A673 (cell line): ENCODE data around the gene PLD1. TPM values are rescaled to one million over a fixed set of nuclear protein-coding genes. Genes with fewer than 3 reads are reported as not detected.

Experiments
- BruUV-seq: library from RNA; stranded (reverse); fragments of 400-500 nt; replicated peaks from 2 replicates; lab custom pipeline; 2021; lab: Mats Ljungman, UMichigan
- CTCF ChIA-PET: fragments of 300-600 bp; sonication (Branson Sonifier 250); formaldehyde crosslinking; loops from one replicate; lab custom pipeline; 2022; ENCODE audit warnings: antibody characterized with exemption; lab: Charles Lee
- POLR2A ChIA-PET: fragments of 300-600 bp; sonication (Branson Sonifier 250); formaldehyde crosslinking; loops from one replicate; lab custom pipeline; 2022; ENCODE audit warnings: antibody characterized with exemption; ENCODE audit not compliant: low non-redundant PET; lab: Charles Lee
- DNase-seq: peaks from one replicate; pipeline ENCODE4 v3.0.0-alpha.2; 2015; ENCODE audit warnings: low spot score
- H3K27ac ChIP-seq: fragments of 200-600 bp; sonication (generic); 2 replicates; pipeline ENCODE4 v1.5.1; 2016; ENCODE audit warnings: mixed run types, low read depth, mild to moderate bottlenecking, mixed read lengths, antibody characterized with exemption, low read length; ENCODE audit not compliant: poor library complexity, severe bottlenecking
- H3K27me3 ChIP-seq: fragments of 200-600 bp; sonication (generic); replicated peaks from 2 replicates; pipeline ENCODE4 v1.6.1; 2017; ENCODE audit warnings: mixed run types, low read depth, mild to moderate bottlenecking, mixed read lengths, antibody characterized with exemption, low read length; ENCODE audit not compliant: insufficient read depth, poor library complexity
- H3K36me3 ChIP-seq: fragments of 200-600 bp; sonication (generic); 2 replicates; pipeline ENCODE4 v1.6.1; 2016; ENCODE audit warnings: mixed run types, mild to moderate bottlenecking, mixed read lengths, antibody characterized with exemption, low read length; ENCODE audit not compliant: insufficient read depth, poor library complexity, severe bottlenecking
- H3K4me1 ChIP-seq: fragments of 200-600 bp; sonication (generic); 2 replicates; pipeline ENCODE4 v1.6.1; 2017; ENCODE audit warnings: mixed run types, mild to moderate bottlenecking, mixed read lengths, antibody characterized with exemption, low read length; ENCODE audit not compliant: insufficient read depth, poor library complexity, severe bottlenecking
- H3K4me3 ChIP-seq: fragments of 200-600 bp; sonication (generic); 2 replicates; pipeline ENCODE4 v1.5.1; 2016; ENCODE audit warnings: low read depth, mixed run types, mild to moderate bottlenecking, mixed read lengths, low read length; ENCODE audit not compliant: poor library complexity, severe bottlenecking
- H3K9me3 ChIP-seq: fragments of 200-600 bp; sonication (generic); 2 replicates; pipeline ENCODE4 v1.6.1; 2016; ENCODE audit warnings: mixed run types, low read depth, mild to moderate bottlenecking, mixed read lengths, antibody characterized with exemption, low read length; ENCODE audit not compliant: poor library complexity, severe bottlenecking
- CTCF ChIP-seq: fragments of 300-800, 200-600 bp; sonication (generic); conservative IDR thresholded peaks from 2 replicates; pipeline ENCODE4 v1.5.1; 2017; ENCODE audit warnings: low read depth, mild to moderate bottlenecking, antibody characterized with exemption, low read length, moderate library complexity, mixed read lengths
- EZH2 ChIP-seq: fragments of 200-600 bp; sonication (generic); IDR thresholded peaks from 2 replicates; pipeline ENCODE4 v1.6.1; 2017; ENCODE audit warnings: borderline replicate concordance, low read depth, mild to moderate bottlenecking, mixed read lengths, antibody characterized with exemption, low read length; ENCODE audit not compliant: poor library complexity, severe bottlenecking
- intact Hi-C: fragments of 100-400 bp; cut with micrococcal nuclease; formaldehyde crosslinking; loops from one replicate; pipeline ENCODE4 v1.10.0; 2022; ENCODE audit not compliant: unreplicated experiment
- total RNA-seq: library from RNA; stranded (reverse); gene quantifications from 2 replicates; pipeline ENCODE4 v1.2.3, GENCODE V29; 2021

The PLD1 gene
- total RNA-seq, 1 experiment from 2014 or later = 3.2 TPM

- DNase-seq = peak; percentile 63
- Histone ChIP-seq H3K9me3 (no peaks in the 10 kb centered on the region), H3K4me1 (peaks cover 21% of the 10 kb centered on the region), H3K27me3 (no peaks in the 10 kb centered on the region), H3K27ac (peak overlapping the region; percentile 68), H3K36me3 (no peaks in the 10 kb centered on the region), H3K4me3 (no peak overlapping the region)
- TF ChIP-seq CTCF (no peak), EZH2 (no peak)
- no TSS peak for BruUV-seq
- CTCF ChIA-PET = no interaction called here
- intact Hi-C loops = no loop called here
- POLR2A ChIA-PET = no interaction called here
These were observed 3.8 kb downstream of the PLD1 start for GRCh38 chr3:171806200-171807128.

GRCh38 chr3:171805687-171806086, 4.6 kb downstream of the PLD1 start:
- ChIA-PET POLR2A (no interaction called here), CTCF (no interaction called here)
- Histone ChIP-seq H3K27ac (peak overlapping the region; percentile 68), H3K4me3 (no peak overlapping the region), H3K9me3 (no peaks in the 10 kb centered on the region), H3K4me1 (peaks cover 14% of the 10 kb centered on the region), H3K36me3 (no peaks in the 10 kb centered on the region), H3K27me3 (no peaks in the 10 kb centered on the region)
- DNase-seq = no peak
- BruUV-seq = no TSS peak
- intact Hi-C loops = no loop called here
- no peak for TF ChIP-seq EZH2
- no peak for TF ChIP-seq CTCF

GRCh38 chr3:171804618-171805389, 5.5 kb downstream of the PLD1 start:
- POLR2A ChIA-PET = no interaction called here
- Histone ChIP-seq H3K27ac (no peak overlapping the region), H3K36me3 (no peaks in the 10 kb centered on the region), H3K4me3 (no peak overlapping the region), H3K9me3 (no peaks in the 10 kb centered on the region), H3K4me1 (peaks cover 11% of the 10 kb centered on the region), H3K27me3 (no peaks in the 10 kb centered on the region)
- no TSS peak for BruUV-seq
- intact Hi-C loops = no loop called here
- no peak for TF ChIP-seq CTCF
- no peak for TF ChIP-seq EZH2
- no peak for DNase-seq
- CTCF ChIA-PET = no interaction called here
